Measurements from ENCODE around the gene PRKCB.

GRCh38 chr16:23947838-23948237 lies 112.1 kb downstream of the PRKCB start:
- TF ChIP-seq, protein P1, sequence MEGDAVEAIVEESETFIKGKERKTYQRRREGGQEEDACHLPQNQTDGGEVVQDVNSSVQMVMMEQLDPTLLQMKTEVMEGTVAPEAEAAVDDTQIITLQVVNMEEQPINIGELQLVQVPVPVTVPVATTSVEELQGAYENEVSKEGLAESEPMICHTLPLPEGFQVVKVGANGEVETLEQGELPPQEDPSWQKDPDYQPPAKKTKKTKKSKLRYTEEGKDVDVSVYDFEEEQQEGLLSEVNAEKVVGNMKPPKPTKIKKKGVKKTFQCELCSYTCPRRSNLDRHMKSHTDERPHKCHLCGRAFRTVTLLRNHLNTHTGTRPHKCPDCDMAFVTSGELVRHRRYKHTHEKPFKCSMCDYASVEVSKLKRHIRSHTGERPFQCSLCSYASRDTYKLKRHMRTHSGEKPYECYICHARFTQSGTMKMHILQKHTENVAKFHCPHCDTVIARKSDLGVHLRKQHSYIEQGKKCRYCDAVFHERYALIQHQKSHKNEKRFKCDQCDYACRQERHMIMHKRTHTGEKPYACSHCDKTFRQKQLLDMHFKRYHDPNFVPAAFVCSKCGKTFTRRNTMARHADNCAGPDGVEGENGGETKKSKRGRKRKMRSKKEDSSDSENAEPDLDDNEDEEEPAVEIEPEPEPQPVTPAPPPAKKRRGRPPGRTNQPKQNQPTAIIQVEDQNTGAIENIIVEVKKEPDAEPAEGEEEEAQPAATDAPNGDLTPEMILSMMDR (IDR thresholded peaks at IDR 0.05; ENCODE audit: low read depth, low read length), result no peak
- TF ChIP-seq, protein P2, sequence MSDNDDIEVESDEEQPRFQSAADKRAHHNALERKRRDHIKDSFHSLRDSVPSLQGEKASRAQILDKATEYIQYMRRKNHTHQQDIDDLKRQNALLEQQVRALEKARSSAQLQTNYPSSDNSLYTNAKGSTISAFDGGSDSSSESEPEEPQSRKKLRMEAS (IDR thresholded peaks at IDR 0.05; ENCODE audit: low read depth, low read length), result no peak

All from NB4 (cell line).